Umbilical cord (tissue), 2 donors: ENCODE data around the gene KLF3. TPM values are rescaled to one million over a fixed set of nuclear protein-coding genes. Genes with fewer than 3 reads are reported as not detected.
A peak's percentile ranks its signal among the peaks of the same experiment; 100 is the strongest.

Experiments
- DNase-seq: peaks from one replicate; pipeline ENCODE4 v3.0.0-alpha.2; 2015; ENCODE audit warnings: low spot score
- total RNA-seq: library from RNA; depleted of rRNA; stranded (reverse); fragments of >200 nt; gene quantifications from one replicate; pipeline ENCODE4 v1.2.3, GENCODE V29; 2014; ENCODE audit warnings: low replicate concordance; ENCODE audit not compliant: insufficient read depth

KLF3 gene
- total RNA-seq, 1 donor from 2014 or later: 25.0 TPM

DNA sequence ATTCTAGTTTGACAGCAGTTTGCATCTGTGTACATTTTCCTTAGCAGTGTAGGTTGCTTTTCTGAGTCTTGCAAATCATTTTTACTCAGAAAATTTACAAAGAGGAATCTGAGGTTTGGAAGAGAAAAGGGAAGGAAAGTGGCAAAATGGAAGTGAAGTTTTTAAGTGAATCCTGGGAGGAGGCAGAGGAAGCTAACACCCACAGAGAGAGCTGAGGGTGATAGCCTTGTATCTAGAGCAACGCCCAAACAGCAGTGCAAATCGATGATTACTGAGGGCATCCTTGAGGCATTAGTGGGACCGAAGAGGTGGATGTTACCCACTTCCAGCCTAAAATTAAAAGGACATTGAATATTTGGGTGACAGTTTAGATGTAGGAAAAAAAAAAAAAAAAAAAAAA, 31.8 kb downstream of the KLF3 start:
- DNase-seq: no peak

DNA sequence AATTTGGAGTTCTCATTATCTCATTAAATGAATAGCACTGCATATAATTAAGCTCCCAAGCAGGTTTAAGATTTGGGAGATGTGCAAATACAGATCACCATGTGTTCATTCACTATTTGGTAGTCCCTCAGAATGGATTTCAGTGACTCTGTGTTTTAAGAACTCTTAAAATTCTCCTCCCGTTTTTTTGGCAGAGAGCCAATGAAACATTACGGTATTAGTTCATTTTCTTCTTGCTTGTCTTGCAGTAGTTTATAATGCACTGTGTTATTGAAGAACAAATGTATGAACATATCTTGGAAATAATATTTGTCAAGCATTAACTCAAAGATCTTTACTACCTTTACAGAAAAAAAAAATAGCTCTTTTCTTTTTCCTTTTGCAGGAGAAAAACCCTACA, 32.7 kb downstream of the KLF3 start:
- DNase-seq: no peak

DNA sequence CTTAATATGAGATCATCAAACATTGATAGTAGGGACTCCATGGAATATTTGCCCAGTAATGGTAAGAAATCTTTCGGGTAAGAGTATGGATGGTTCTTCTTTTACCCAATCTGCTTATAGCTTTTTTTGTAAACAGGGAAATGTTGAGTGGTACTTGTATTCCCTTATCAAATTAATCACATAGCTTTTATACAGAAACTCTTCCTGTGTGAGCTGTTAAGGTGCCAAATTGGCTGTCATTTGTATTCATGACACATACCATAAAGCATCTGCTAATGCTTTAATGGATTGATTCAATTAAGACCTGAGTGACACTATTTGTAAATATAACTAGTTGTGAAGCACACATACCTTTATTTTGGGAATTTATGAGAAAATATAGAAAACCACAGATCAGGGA, 34.2 kb downstream of the KLF3 start:
- no peak for DNase-seq

DNA sequence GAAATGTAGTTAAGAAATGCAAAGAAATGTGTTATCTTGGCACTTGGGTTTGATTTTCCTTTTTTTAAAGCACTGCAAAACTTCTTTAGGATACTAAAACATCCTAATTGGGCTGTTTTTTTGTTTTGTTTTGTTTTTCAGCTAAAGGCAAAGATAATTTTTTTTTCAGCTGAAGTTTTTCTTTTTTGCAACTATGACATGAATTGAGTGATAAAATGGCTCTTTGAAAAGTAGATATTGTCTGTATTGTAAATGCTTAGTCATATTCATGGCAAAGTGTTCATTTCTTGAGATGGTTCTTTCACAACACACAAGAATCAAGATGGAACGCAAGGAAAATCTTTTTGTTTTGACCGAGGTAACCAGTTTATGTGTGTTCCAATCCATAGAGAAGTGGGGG, 35.1 kb downstream of the KLF3 start:
- no peak for DNase-seq

DNA sequence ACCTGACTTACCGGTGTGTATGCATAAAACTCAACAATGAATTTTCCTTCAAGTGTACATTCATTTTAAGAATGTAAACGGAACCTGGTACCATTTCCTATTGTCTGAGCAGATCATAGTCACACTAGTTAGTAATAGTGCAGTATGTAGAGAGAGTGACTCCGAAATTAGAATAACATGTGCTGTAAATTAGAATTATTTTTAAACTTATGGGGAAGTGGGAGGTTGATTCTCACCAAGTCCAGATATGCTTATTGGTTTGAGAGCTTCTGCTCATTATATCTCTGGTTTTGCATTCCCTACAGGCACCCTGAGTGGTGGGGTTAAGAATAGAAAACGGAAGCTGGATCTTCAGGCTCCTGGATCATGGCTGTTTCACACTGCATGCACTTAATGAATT, 39.6 kb downstream of the KLF3 start:
- DNase-seq: no peak

DNA sequence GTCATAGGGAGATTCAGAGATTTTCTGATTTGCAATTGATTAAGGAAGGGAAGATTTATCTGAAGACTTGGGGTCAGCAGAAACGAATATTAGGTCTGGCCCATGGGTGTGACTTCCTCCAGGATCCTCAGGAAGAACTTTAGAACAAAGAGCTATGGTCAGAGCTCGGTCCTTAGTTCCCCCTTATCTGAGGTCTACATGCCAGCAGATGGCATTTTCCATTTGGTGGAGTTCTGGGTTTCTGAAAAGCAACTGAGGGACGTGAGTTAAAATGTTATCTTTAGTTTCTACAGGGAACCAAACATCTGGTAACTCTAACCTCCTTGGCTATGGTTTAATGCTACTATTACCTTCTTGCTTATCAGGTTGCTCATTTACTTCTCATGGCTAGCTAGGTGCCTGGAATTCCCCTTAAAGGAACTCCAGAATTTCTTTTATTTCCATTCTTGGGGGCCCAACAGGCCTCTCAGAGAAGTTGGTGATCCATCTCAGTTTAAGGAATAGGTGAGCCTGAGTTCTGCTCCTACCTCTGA, 40.7 kb downstream of the KLF3 start:
- no peak for DNase-seq

DNA sequence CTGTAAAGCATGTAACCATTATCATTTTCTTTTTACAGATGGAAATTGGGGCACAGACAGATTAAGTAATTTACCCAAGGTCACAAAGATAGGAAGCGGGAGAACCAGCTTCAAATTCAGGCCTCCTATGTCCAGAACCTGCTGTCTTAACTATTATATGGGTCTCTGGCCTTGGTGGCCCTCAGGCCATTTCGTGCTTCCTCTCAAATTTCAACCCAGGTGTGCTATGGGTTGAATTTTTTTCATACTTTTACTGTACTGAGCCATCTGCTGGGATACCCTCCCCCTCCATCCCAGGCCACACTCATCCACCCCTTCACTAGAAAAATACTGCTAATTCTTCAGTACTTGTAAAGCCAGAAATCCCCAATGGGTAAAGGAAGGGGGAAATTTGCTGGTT, 42.3 kb downstream of the KLF3 start:
- no peak for DNase-seq

DNA sequence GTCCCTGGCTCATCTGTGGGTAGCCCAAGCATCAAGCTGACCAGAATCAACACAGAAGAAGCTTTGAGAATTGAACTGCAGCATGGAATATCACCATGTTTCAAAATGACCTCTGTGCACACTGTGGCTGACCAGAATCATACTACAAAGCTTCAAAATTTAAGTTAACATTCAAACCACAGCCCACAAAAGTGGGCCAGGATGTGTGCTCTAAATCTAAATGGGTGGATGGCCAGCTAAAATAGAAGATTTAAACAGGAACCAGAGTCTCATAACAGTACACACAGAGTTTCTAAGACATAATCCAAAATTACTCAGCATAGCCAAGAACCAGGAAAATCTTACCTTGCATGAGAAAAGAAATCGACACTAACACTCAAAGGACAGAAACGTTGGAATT, 46.1 kb downstream of the KLF3 start:
- no peak for DNase-seq

DNA sequence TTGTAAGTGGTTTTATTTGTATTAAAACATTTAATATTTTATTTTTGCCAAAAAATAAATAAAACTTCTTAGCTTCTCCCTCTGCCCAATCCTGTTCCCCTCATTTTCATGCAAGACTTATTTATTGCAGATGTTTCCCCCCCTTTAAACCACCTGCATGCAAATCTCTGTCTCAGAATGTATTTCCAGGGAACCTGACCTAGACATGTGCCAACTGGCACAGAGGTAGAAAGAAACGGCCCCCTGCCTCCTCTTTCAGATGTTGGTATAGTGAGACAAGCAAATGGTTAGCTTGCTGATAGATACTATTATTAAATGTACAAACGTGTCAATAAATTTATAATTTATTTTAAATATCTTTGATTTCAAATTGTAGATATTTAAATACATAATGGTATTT, 47.1 kb downstream of the KLF3 start:
- DNase-seq: no peak

DNA sequence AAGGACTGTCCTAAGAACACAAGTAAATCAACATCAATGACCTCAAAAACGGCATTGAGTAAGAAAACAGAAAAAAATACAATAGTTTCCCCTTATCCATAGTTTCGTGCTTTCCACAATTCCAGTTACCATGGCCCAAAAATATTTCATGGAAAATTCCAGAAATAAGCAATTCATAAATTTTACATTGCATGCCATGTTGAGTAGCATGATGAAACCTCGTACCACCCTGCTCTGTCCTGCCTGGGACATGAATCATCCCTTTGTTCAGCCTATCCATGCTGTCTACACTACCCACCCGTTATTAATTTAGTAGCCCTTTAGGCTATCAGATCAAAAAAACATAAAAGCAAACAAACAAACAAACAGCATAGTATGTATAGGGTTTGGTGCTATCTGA, 51.1 kb downstream of the KLF3 start:
- DNase-seq: no peak

DNA sequence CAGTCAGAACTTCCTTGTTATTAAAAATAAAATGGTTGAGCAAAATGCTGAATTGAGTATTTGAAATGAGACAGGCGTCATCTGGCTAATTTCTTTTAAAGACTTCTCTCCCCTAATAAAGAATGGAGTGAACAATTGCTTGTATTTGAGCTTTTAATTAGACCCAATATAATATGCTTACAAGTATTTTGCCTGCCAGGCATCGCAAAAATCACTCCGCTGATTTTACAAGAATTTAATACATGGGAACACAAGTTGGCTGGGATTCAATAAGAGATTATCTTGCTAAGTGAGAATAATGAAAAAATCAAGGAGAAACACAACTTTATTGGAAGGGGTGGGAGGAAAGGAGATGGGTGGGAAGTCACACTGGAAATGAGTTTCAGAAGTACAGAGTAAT, 52.3 kb downstream of the KLF3 start:
- no peak for DNase-seq

DNA sequence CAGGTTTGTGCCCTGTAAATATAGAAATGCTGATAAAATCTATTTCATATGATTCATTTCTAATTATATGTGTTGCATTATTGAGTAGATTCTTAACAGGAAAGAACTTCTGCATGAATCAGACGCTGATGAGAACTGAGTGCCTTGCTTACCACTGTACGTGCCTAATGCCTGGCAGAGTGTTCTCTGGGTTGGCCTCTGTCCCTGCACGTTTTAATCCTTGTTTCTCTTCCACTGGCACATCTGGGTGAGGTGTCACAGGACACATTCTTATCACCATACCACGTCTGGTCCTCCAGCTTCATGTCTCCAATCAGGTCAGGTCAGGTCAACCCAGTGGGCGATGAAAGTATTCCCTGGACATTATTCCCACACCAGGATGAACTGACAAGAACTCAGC, 53.6 kb downstream of the KLF3 start:
- no peak for DNase-seq

DNA sequence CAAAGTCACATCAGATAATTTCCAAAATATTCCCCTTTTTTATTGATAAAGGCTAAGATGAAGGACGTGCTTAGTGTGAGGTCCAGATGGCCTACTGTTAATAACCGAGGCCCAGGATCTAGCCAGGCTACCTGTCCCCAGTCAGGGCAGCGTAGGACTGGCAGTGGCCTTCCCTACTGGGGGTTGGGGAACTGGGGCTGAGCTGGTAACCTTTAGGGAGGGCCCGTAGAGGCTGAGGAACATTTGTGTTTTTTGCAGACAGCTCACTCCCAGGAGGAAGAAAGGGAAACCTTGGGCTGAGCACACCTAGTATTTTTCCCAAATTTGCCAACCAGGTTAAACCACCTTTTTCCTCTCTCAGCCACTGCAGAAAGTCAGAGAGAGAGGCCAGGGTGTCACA, 59.1 kb downstream of the KLF3 start:
- DNase-seq: no peak

DNA sequence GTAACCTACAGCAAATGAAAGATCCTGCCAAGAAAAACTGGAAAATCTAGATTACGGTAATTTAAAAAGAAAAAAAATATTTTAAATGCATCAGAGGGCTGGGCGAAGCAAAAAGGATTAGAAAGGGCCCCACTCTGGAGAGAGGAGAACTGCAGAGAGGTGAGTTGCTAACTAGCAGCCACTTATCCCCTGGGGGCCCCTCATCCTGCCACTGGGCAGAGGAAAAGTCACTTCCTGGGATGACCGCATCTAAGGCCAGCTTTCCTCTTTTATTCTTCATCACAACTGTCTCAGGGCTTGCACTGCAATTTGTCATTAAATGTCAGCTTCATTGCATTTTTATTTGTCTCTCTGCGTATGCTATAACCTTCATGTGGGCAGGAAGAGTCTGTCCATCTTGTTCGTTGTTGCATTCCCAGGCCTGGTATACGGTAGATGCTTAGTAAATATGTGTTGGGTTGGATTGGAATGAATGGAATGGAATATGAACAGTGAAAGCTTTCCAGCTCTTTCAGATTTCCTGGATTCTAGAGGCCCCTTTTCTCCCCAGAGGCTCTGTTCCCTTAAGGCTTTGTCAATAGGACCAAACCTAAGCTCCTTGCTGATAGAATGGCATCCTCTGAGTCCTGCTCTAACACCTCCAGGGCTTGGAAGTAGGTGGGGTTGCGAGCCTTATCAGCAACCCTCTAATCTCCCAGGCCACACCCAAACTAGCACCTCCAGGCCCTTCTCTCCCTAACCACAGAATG, 59.9 kb downstream of the KLF3 start:
- peak; percentile 70 for DNase-seq

DNA sequence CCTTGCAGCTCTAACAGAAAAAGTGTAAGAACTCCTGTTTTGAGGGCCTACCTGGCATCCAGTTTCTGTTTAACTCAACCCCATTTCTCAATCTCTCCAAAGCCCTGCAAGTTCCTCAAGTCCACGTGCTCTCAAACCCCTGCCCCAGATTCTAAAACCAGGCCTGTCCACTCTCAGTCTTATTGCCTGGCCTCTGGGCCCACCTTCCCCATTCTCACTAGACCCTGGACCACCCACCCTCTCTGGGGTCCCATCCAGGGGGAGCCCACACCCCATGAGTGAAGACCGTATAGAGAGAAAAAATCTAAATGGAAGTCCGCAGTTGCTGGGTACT, 60.4 kb downstream of the KLF3 start:
- no peak for DNase-seq

DNA sequence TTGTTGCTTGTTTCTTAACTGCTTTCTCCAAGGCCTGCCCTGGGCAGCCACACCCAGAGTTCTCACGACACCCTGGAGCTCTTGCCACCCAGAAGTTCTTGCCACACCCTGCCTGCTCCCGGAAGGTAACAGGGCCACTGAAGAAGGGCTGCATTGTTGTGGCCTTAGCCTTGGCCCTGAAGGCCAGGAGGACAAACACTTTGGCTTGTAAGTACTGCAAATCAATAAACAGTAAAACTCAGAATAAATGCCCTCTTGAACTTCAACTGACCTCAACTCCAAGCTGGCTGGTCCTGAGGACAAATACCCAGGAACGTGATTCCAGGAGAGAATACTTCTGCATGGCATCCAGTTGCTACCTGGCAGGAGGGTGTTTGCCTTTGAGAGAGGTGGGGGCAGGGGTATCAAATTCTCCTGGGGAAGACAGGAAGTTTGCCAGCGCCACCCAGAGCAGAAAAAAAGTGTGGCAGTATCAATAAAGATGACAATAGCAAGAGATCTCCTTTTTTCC, 64.7 kb downstream of the KLF3 start:
- no peak for DNase-seq

DNA sequence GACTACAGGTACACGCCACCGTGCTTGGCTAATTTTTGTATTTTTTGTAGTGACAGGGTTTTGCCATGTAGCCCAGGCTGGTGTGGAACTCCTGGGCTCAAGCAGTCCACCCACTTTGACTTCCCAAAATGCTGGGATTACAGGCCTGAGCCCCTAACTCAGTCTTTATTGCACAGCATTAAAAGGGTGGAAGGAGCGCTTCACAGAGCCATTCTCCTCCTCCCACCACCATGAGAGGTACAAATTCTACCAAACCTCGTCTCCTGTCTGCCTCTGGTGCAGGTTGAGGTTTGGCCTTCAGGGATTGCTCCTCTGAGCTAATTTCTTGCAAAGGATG, 66.5 kb downstream of the KLF3 start:
- DNase-seq: no peak

DNA sequence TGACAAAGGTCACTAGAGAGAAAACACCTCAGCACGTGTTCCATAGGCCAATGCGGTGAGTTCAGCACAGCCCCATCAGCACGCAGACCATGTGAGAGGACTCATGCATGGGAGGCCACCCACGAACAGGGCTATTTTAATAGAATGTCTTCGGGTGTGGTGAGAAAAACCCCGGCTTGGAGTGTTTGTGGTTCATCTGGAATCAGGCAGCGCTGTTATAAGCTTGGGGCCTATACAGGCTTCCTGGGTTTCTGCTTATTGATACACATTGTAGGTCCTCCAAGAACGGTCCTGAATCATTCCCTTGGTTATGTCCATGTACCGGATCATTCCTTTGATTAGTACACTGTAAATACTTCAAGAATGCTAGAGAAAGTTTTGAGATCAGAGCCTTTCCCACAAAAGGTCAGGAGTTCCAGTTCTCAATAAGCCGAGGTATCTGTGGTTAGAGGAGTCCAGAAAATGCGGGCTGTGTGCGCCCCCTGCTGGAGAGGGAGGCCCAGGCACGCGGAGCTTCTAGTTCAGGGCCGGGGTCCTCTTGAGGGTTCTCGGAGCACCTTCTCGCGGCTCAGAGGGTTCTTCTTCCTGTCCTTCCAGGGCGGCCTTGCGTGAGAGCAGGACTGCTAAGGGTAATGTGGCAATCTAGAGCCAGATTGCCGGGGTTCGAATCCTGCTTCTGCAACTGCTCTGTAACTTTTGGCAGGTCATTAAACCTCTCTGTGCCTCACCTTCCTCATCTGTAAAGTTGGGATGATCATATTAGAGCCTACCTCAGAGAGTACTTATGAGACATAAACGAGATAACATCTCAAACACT, 67.0 kb downstream of the KLF3 start:
- peak; percentile 87 for DNase-seq

DNA sequence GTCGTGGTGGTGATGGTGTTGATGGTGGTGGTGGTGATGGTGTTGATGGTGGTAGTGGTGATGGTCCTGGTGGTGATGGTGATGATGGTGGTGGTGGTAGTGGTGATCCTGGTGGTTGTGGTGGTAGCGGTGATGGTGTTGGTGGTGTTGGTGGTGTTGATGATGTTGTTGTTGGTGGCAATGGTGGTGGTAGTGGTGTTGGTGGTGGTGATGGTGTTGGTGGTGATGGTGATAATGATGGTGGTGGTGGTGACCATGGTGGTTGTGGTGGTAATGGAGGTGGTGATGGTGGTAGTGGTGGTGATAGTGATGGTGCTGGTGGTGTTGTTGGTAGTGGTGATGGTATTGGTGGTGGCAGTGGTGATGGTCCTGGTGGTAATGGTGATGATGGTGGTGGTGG, 69.7 kb downstream of the KLF3 start:
- no peak for DNase-seq

DNA sequence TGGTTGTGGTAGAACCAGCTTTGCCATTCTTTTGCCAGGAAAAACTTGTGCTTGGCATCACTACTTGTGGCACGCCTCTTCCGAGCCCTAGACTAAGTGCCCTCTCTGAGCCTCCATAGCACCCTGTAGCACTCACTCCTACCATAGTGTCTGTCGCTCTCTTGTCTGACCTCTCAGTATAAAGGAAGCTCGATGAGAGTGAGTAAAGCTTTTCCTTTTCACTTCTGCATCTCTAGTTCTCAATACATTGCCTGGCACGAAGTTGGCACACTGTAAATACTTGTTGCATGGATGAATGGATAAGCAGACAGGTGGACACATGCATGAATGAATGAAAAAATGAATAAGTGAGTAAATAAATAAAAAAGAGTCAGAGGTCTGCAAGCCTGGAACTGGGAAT, 70.4 kb downstream of the KLF3 start:
- DNase-seq: no peak

DNA sequence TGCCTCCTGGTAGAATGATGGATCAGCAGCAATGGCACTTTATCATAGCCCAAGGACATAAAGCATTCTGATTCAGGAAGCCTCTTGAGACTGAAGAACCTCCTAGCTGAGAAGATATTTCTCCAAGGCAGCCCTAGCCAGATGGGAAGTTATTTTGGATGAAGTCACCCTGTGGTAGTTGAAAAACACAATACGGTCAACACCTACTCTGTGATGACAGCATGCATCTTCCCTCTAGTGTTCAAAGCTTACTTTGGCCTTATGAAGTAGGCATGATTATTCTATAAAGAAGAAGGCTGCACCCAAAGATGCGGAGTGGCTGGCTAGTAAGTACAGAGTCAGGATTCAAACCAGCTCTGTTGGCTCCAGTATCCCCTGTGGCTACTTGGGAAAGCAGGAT, 70.9 kb downstream of the KLF3 start:
- no peak for DNase-seq

DNA sequence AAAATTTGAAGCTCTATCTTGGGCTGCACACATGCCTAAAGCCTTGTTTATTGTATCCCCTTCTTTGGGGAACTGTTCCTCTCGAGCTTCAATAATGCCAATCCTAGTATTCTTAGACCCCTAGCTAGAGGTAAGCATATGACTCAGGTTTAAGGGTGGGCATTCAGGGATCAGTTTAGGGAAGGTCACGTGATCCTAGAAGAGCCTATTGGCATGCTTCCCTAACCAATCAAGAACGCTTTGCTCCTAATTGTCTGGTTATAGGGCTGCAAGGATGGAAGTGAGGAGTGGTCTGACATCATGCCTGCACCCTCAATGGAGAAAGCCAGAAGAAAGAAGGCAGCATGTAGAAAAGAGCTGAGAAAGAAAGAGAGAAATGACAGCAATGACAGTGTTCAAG, 71.9 kb downstream of the KLF3 start:
- no peak for DNase-seq
